ENCODE measurements around the gene CDK14.
"Not testable (repeated sequence)": the region's sequence is repeated elsewhere in the genome, so short reads cannot be mapped to it uniquely, and the experiment has no call there.

The CDK14 gene

GRCh38 chr7:90639683-90640082, 43.6 kb downstream of the CDK14 start:
- not testable (repeated sequence) for DNase-seq (ENCODE audit: low read depth)

DNA sequence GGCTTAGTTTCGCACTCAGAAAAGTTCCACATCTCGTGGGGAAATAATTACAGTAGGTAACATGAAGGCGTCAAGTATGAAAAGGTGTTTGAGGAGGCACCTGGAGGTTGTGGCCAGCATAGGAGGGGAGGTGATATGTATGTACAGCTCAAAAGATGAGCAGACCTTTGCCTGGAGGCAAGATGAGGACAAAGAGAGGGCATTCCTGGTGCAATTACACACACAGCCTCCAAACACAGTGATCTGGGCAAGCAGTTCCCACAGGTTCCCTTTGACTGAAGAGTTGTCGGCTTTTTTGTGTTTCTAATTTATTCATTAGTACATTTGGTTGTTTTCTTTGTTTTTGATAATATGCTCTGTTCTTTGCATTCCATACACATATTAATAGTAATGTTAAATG, 46.9 kb downstream of the CDK14 start:
- no peak for DNase-seq (ENCODE audit: low read depth)

GRCh38 chr7:90645784-90646183, 49.7 kb downstream of the CDK14 start:
- DNase-seq (ENCODE audit: low read depth) = no peak

DNA sequence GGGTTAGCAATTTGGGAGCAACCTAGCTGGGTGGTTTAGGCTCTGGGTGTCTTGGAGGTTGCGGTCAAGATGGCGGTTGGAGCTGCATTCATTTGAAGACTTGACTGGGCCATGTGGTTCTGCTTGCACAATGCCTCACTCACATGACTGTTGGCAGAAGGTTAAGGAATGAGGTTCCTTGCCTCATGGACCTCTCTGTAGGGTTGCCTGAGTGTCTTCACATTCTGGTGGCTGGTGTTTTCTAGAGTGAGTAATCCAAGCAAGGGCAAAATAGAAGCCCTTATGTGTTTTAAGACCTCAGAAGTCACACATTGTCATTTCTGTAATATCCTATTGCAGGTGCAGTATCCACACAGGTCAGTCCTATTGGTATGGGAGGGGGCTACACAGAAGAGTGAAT, 52.0 kb downstream of the CDK14 start:
- no peak for DNase-seq (ENCODE audit: low read depth)

DNA sequence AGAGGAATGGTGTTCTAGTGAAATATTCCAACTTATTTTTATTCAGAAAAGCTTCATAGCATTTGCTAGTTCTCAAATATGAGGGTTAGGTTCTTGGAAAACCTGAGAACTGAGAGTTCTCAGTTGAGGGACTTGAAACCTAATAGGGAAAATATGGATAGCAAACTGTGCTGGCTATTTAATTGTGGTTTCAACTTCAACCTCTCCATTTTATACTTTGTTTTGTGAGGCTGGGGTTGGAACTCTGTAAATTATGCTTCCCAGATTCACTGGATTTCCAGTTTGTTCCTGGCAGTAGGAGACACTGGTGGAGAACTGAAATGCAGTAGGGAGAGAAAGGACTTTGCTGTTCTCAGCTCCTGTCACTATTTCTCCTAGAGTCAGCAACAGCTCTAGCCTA, 52.7 kb downstream of the CDK14 start:
- no peak for DNase-seq (ENCODE audit: low read depth)

DNA sequence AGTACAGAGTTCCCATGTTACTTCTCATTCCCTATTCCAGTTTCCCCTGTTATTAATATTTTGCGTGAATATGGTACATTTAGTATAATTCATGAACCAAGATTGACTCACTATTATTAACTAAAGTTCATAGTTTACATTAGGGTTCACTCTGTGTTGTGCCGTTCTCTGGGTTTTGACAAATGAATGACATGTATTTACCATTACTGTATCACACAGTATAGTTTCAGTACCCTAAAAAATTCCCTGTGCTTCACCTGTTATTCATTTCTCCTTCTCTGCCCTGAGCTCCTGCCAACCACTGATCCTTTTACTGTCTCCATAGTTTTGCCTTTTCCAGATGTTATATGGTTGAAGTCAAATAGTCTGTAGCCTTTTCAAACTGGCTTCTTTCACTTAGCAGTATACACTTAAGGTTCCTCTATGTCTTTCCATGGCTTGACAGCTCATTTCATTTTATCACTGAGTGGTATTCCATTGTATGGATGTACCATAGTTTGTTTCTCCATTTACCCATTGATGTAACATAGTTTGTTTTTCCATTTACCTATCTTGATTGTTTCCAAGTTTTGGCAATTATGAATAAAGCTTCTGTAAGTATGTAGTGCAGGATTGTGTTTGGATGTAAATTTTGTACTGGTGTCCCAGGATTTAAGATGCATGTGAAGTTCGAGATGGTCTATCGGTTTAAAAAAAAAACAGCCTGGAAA, 58.8 kb downstream of the CDK14 start:
- no peak for DNase-seq (ENCODE audit: low read depth)

DNA sequence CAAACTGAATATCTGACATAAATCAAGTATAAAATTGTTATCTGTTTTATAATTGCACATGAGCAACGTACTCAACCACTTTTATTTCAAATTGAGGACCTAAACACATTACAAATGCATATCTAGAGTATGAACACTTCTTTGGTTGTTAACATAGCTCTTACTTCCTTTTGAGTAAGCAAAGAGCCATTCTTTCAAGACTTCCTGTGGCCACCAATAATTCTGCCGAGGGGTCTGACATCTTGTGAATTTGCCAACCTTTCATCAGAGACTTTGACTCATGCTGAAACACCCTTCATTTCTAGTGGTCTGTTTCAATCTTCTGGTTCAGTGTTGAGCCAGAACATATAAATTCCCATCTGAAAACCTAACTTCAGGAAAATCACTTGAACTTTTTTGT, 59.4 kb downstream of the CDK14 start:
- no peak for DNase-seq (ENCODE audit: low read depth)

GRCh38 chr7:90657481-90657880, 61.4 kb downstream of the CDK14 start:
- DNase-seq (ENCODE audit: low read depth) = no peak

GRCh38 chr7:90660100-90660499, 64.0 kb downstream of the CDK14 start:
- no peak for DNase-seq (ENCODE audit: low read depth)

DNA sequence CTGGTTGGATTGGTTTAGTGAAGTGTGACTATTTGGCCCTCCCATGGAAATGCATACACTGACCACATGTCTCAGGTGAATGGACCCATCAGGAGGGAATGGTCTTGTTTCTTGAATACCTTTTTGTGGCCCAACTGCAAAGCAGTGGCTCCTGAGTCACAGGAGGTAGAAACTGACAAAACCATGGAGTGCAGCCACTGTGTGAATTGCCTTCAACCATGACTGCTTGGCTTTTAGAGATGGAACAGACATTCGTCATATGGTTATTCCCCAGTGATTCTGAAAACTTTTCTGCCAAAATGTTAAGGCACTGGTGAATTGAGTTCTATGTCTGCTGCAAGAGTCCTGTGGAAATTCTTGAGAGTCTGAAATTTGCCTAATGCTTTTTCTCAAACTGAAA, 64.7 kb downstream of the CDK14 start:
- DNase-seq (ENCODE audit: low read depth) = no peak

GRCh38 chr7:90661290-90662151, 65.4 kb downstream of the CDK14 start:
- DNase-seq (ENCODE audit: low read depth) = no peak

GRCh38 chr7:90663176-90663575, 67.1 kb downstream of the CDK14 start:
- no peak for DNase-seq (ENCODE audit: low read depth)

DNA sequence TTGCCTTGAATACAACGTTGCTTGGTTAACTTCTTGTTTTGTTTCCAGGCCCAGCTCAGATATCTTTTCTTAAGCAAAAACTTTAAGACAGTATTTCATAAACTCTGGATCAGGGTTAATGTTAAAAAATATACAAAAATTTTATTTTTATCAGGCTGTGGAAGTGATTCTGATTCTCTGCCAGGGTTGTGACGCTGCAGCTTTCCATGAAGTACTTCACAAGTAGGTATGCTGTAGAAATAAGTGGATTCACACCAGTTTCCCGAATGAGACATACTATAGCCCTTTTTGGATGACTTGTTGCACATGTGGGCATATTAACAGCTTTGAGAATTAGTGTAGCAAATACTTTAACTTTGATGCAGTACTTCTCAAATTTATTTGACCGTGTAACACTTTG, 70.1 kb downstream of the CDK14 start:
- DNase-seq (ENCODE audit: low read depth) = no peak

GRCh38 chr7:90668992-90669391, 72.9 kb downstream of the CDK14 start:
- no peak for DNase-seq (ENCODE audit: low read depth)

GRCh38 chr7:90669492-90669891, 73.4 kb downstream of the CDK14 start:
- no peak for DNase-seq (ENCODE audit: low read depth)

- no peak for DNase-seq (ENCODE audit: low read depth)
Measured at GRCh38 chr7:90671571-90671970, 75.5 kb downstream of the CDK14 start.

- DNase-seq (ENCODE audit: low read depth) = no peak
Measured at GRCh38 chr7:90672210-90672609, 76.1 kb downstream of the CDK14 start.

GRCh38 chr7:90674625-90675024, 78.5 kb downstream of the CDK14 start:
- DNase-seq (ENCODE audit: low read depth) = no peak

- no peak for DNase-seq (ENCODE audit: low read depth)
Measured at GRCh38 chr7:90675982-90676381, 79.9 kb downstream of the CDK14 start.

DNA sequence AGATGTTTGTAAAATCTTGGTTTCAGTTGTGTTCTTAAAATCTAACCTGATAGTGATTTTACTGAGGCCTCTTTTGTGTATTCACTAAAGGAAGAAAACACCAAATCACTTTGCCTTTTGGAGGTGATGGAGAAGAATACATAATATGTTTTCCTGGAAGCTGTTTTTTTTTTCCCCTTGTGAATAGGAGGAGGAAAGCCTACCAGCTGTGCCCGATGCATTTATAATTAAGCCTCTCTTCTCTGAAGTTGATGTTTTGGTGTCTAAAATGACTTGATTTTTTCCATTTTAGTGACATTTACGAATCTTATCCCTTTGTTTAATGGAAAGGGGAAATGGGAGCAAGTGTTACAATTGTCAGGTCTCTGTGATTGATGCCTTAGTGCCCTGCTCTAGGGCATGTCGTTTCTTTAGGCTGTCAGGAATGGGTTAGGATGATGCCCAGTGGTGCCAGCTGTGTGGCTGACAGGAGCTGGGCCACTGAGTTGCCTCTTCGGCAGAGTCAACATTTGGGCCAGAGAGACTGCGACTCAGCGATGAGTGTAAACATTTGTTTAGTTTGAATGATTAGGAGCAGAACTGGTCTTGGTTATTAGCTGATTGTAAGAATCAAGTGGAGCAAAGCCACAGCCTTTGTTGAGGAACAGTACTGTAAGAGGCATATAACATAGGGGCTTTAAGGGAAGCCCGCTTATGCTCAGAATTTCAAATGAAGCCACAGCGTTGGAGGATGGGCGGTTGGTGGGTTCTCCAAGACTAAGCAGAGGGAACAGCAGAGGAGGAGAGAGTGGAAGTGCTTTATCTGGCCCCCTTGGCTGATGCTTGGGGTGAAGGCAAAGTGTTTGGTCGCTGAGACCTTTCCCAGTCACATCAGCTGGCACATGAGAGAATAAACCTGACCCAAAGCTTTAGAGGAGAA, 81.6 kb downstream of the CDK14 start:
- DNase-seq (ENCODE audit: low read depth) = no peak

- no peak for DNase-seq (ENCODE audit: low read depth)
Measured at GRCh38 chr7:90678986-90679385, 82.9 kb downstream of the CDK14 start.

- no peak for DNase-seq (ENCODE audit: low read depth)
Measured at GRCh38 chr7:90680484-90680883, 84.4 kb downstream of the CDK14 start.

Measured in activated T-helper 9 cell treated with anti-CD3 and anti-CD28 coated beads, Interleukin-2, amount 50 U/mL, for 16 hours (primary cell).